Neuronal stem cell (in vitro differentiated cells): Measurements from ENCODE around the gene CDH2.

Source experiments
- DNase-seq: peaks from one replicate; pipeline ENCODE4 v3.0.0-alpha.2; 2013; ENCODE audit warnings: low spot score
- H2AFZ ChIP-seq: one replicate; pipeline ENCODE4 v1.6.1; 2013; ENCODE audit warnings: mild to moderate bottlenecking, low read length, inconsistent platforms
- H2AK5ac ChIP-seq: 2 replicates; pipeline ENCODE4 v1.6.1; 2013; ENCODE audit warnings: low read depth, mild to moderate bottlenecking, inconsistent platforms, low read length, moderate library complexity, mixed read lengths
- H2BK120ac ChIP-seq: 2 replicates; pipeline ENCODE4 v1.6.1; 2013; ENCODE audit warnings: low read depth, mild to moderate bottlenecking, inconsistent platforms, low read length, moderate library complexity, mixed read lengths
- H2BK12ac ChIP-seq: one replicate; pipeline ENCODE4 v1.6.1; 2013; ENCODE audit warnings: low read length, inconsistent platforms
- H2BK15ac ChIP-seq: 2 replicates; pipeline ENCODE4 v1.6.1; 2013; ENCODE audit warnings: mild to moderate bottlenecking, low read length, inconsistent platforms, mixed read lengths
- H2BK5ac ChIP-seq: one replicate; pipeline ENCODE4 v1.6.1; 2013; ENCODE audit warnings: inconsistent platforms, mild to moderate bottlenecking, low read length, moderate library complexity
- H3K14ac ChIP-seq: one replicate; pipeline ENCODE4 v1.6.1; 2013; ENCODE audit warnings: low read length, inconsistent platforms
- H3K18ac ChIP-seq: 2 replicates; pipeline ENCODE4 v1.6.1; 2013; ENCODE audit warnings: low read length, inconsistent platforms
- H3K23ac ChIP-seq: 2 replicates; pipeline ENCODE4 v1.6.1; 2013; ENCODE audit warnings: low read depth, mild to moderate bottlenecking, mixed read lengths, low read length, inconsistent platforms; ENCODE audit not compliant: poor library complexity
- H3K27ac ChIP-seq: replicated peaks from 3 replicates; pipeline ENCODE4 v1.5.1; 2013; ENCODE audit warnings: low read length, inconsistent platforms
- H3K27me3 ChIP-seq, 3 experiments: 2 replicates each; pipeline ENCODE4 v1.6.1; 2013; ENCODE audit warnings: low read length in 3 of 3, mild to moderate bottlenecking in 2 of 3, inconsistent platforms in 1 of 3, low read depth in 1 of 3, mixed read lengths in 1 of 3, moderate library complexity in 1 of 3; ENCODE audit not compliant: control insufficient read depth in 3 of 3, insufficient read depth in 3 of 3
- H3K36me3 ChIP-seq, 2 donors: replicated peaks in 1 of 2; 2 replicates each; pipeline ENCODE4 v1.6.1; 2013; ENCODE audit warnings: low read length in 2 of 2; ENCODE audit not compliant: control insufficient read depth in 2 of 2, insufficient read depth in 2 of 2
- H3K4ac ChIP-seq: 2 replicates; pipeline ENCODE4 v1.6.1; 2013; ENCODE audit warnings: inconsistent platforms, mild to moderate bottlenecking, low read length, moderate library complexity
- H3K4me1 ChIP-seq, 2 donors: 1 replicate in 1 of 2; 2 replicates in 1 of 2; pipeline ENCODE4 v1.6.1; 2013; ENCODE audit warnings: low read length in 2 of 2, low read depth in 1 of 2; ENCODE audit not compliant: control insufficient read depth in 2 of 2, insufficient read depth in 1 of 2
- H3K4me2 ChIP-seq: one replicate; pipeline ENCODE4 v1.6.1; 2013; ENCODE audit warnings: mild to moderate bottlenecking, low read length, inconsistent platforms; ENCODE audit not compliant: insufficient read depth, poor library complexity, severe bottlenecking
- H3K4me3 ChIP-seq, 2 donors: 2 replicates each; pipeline ENCODE4 v1.5.1; 2013; ENCODE audit warnings: low read length in 2 of 2, mild to moderate bottlenecking in 2 of 2, inconsistent platforms in 1 of 2, moderate library complexity in 1 of 2
- H3K79me1 ChIP-seq: one replicate; pipeline ENCODE4 v1.6.1; 2013; ENCODE audit warnings: low read depth, mild to moderate bottlenecking, inconsistent platforms, low read length, moderate library complexity
- H3K9ac ChIP-seq: one replicate; pipeline ENCODE4 v1.6.1; 2013; ENCODE audit warnings: mild to moderate bottlenecking, low read depth, low read length, inconsistent platforms; ENCODE audit not compliant: poor library complexity
- H3K9me3 ChIP-seq, 2 donors: replicated peaks in 1 of 2; 2 replicates each; pipeline versions ENCODE3 to v1.6.1; 2013; ENCODE audit warnings: low read length in 2 of 2, mild to moderate bottlenecking in 2 of 2, inconsistent platforms in 1 of 2, low read depth in 1 of 2, mixed read lengths in 1 of 2, moderate library complexity in 1 of 2; ENCODE audit not compliant: control insufficient read depth in 2 of 2, insufficient read depth in 1 of 2
- H4K8ac ChIP-seq: one replicate; pipeline ENCODE4 v1.6.1; 2013; ENCODE audit warnings: low read depth, mild to moderate bottlenecking, inconsistent platforms, low read length, moderate library complexity
- H4K91ac ChIP-seq: one replicate; pipeline ENCODE4 v1.6.1; 2013; ENCODE audit warnings: low read length, low read depth, mild to moderate bottlenecking, inconsistent platforms; ENCODE audit not compliant: poor library complexity
- WGBS, 2 donors: extraction: QIAGEN DNeasy Blood & Tissue Kit; methylation state at CpG; one replicate each; pipeline ENCODE4 v1.1.7; 2013; ENCODE audit warnings: missing lambda C conversion rate in 2 of 2, mixed read lengths in 1 of 2; ENCODE audit not compliant: insufficient read length in 2 of 2, insufficient replicate concordance in 1 of 2; ENCODE audit errors: extremely low coverage in 2 of 2; 5-methylcytosine and 5-hydroxymethylcytosine counted together

The CDH2 gene

GRCh38 chr18:27976806-27977408 lies 200.0 kb downstream of the CDH2 start:
- no peak overlapping the region for H2BK120ac ChIP-seq
- no peak overlapping the region for H4K91ac ChIP-seq
- peaks cover 0 to 4% of the 10 kb centered on the region in 2 donors for H3K4me1 ChIP-seq
- no peak overlapping the region for H3K4me3 ChIP-seq
- H3K27ac ChIP-seq = no peak overlapping the region
- DNase-seq = no peak
- no peak overlapping the region for H3K23ac ChIP-seq
- no peak overlapping the region for H2BK15ac ChIP-seq
- H2AK5ac ChIP-seq = no peak overlapping the region
- H3K18ac ChIP-seq = no peak overlapping the region
- WGBS, 2 donors = no CpG with 5 or more reads among the region's 7 CpGs
- H2AFZ ChIP-seq = no peak overlapping the region
- H2BK12ac ChIP-seq = no peak overlapping the region
- no peaks in the 10 kb centered on the region for H3K79me1 ChIP-seq
- H3K4ac ChIP-seq = no peak overlapping the region
- no peak overlapping the region for H3K9ac ChIP-seq
- peaks cover 27 to 100% of the 10 kb centered on the region in 2 donors for H3K36me3 ChIP-seq
- peaks cover 0 to 21% of the 10 kb centered on the region in 2 donors for H3K9me3 ChIP-seq
- H3K4me2 ChIP-seq = no peak overlapping the region
- no peaks in the 10 kb centered on the region for H3K27me3 ChIP-seq
- no peak overlapping the region for H4K8ac ChIP-seq
- no peak overlapping the region for H3K14ac ChIP-seq
- no peak overlapping the region for H2BK5ac ChIP-seq

DNA sequence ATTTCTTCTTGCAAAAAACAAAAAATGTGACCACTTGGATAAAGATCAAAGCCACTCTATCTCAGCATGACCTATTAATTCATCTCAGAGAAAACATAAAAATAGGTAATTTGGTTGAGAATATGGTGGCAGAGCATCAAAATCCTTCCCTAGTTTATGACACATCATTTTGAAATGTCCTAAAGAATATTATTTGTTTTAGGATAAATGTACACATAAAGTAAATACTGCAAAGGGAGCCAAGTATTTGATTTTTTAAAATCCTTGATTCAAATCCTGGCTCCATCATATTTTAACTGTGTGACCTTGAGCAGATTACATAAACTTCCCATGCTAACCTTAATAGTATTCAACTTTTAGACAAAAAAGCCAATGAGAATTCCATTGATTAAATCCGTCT lies 206.6 kb downstream of the CDH2 start:
- Histone ChIP-seq H2AK5ac (no peak overlapping the region), H2BK15ac (no peak overlapping the region), H3K9ac (no peak overlapping the region), H3K14ac (no peak overlapping the region), H2BK5ac (no peak overlapping the region), H3K4ac (no peak overlapping the region), H2AFZ (no peak overlapping the region), H3K9me3 (peaks cover 0 to 2% of the 10 kb centered on the region in 2 donors), H3K4me3 (no peak overlapping the region), H2BK12ac (no peak overlapping the region), H3K18ac (no peak overlapping the region), H3K27me3 (no peaks in the 10 kb centered on the region), H3K36me3 (peaks cover 14 to 97% of the 10 kb centered on the region in 2 donors), H4K8ac (no peak overlapping the region), H2BK120ac (no peak overlapping the region), H4K91ac (no peak overlapping the region), H3K27ac (no peak overlapping the region), H3K4me1 (peaks cover 5 to 8% of the 10 kb centered on the region in 2 donors), H3K23ac (no peak overlapping the region), H3K79me1 (no peaks in the 10 kb centered on the region), H3K4me2 (no peak overlapping the region)
- no peak for DNase-seq
- WGBS, 2 donors = no CpG with 5 or more reads among the region's 1 CpG

DNA sequence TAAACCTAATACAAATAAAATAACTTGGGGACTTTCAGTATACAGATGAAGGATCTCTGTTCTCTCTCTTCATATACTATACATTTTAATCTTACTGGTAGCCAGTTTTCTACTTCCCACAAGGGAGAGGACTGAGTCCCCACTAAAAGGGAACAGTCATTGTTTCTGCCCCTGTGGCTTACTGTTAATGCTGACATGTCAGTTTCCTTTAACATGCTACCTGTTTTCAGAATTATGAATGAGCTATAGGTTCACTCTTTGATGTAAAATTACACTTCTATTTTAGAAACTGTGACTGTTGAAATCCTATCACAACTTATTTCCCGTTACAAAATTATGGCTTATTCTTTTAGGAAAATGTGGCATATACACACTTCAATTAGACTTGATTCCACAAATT lies 207.7 kb downstream of the CDH2 start:
- Histone ChIP-seq H3K18ac (no peak overlapping the region), H3K14ac (no peak overlapping the region), H3K23ac (no peak overlapping the region), H2BK5ac (no peak overlapping the region), H2AK5ac (no peak overlapping the region), H3K4ac (no peak overlapping the region), H3K4me3 (no peak overlapping the region), H2BK120ac (no peak overlapping the region), H3K4me2 (no peak overlapping the region), H3K9ac (no peak overlapping the region), H3K9me3 (peaks cover 0 to 5% of the 10 kb centered on the region in 2 donors), H2BK12ac (no peak overlapping the region), H4K91ac (no peak overlapping the region), H4K8ac (no peak overlapping the region), H3K36me3 (peaks cover 10 to 97% of the 10 kb centered on the region in 2 donors), H3K27me3 (no peaks in the 10 kb centered on the region), H2BK15ac (no peak overlapping the region), H2AFZ (no peak overlapping the region), H3K79me1 (no peaks in the 10 kb centered on the region), H3K27ac (no peak overlapping the region), H3K4me1 (peaks cover 5 to 8% of the 10 kb centered on the region in 2 donors)
- DNase-seq = no peak
- WGBS, 2 donors = no CpG with 5 or more reads among the region's 1 CpG

DNA sequence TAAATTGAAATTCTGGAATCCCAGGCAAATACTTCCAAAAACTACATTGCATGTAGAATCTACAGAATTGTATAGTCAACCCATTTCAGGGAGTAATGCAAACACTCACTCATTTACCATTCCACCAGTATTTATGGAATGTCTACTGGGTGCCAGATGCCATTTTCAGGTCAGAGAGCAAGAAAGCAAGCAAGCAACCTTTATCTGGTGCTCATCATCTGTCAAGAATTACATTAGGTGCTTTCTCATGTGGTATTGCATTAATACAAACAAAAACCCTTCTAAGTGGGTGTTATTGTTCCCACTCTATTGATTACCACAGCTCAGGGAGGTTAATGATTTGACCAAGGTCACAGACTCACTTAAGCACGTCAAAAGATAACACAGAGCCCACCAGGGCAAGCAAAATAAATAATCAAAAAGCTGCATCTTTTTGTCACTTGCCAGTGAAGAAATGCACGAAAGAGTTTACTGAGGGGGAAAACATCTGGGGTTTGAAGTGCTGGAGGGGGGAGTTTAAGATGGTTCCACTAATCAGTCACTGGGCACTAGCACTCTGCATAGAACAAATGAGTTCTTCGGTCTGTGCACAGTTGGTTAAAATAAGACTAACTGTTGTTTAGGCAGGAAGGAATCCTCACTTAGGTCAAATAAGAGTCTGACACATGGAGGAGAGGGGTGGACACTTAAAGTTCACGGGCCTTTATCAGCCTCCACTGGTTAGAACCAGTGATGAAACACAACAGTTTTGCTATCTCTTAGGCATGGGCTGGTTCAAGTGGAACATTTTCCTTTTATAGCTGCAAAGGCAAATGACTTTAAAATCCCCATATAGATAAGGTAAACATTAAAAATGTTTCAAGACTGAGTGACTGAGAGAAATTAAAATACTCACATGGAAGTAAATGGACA lies 208.8 kb downstream of the CDH2 start:
- H3K18ac ChIP-seq = no peak overlapping the region
- H3K4me3 ChIP-seq = no peak overlapping the region
- peaks cover 12 to 97% of the 10 kb centered on the region in 2 donors for H3K36me3 ChIP-seq
- H3K79me1 ChIP-seq = no peaks in the 10 kb centered on the region
- no peak overlapping the region for H2BK5ac ChIP-seq
- H2AK5ac ChIP-seq = no peak overlapping the region
- H3K4me2 ChIP-seq = no peak overlapping the region
- peak overlapping the region; percentile 1 for H3K27ac ChIP-seq
- no CpG with 5 or more reads among the region's 4 CpGs for WGBS, 2 donors
- H2BK120ac ChIP-seq = no peak overlapping the region
- no peak overlapping the region for H3K4ac ChIP-seq
- no peak overlapping the region for H2BK15ac ChIP-seq
- no peaks in the 10 kb centered on the region for H3K27me3 ChIP-seq
- H4K8ac ChIP-seq = no peak overlapping the region
- no peak overlapping the region for H3K14ac ChIP-seq
- no peak overlapping the region for H4K91ac ChIP-seq
- no peak for DNase-seq
- H3K23ac ChIP-seq = no peak overlapping the region
- no peak overlapping the region for H3K9ac ChIP-seq
- peaks cover 6 to 8% of the 10 kb centered on the region in 2 donors for H3K4me1 ChIP-seq
- peaks cover 0 to 5% of the 10 kb centered on the region in 2 donors for H3K9me3 ChIP-seq
- H2BK12ac ChIP-seq = no peak overlapping the region
- H2AFZ ChIP-seq = no peak overlapping the region
